Breast epithelium (tissue), 4 donors: ENCODE measurements around the gene FASTK. TPM values are rescaled to one million over a fixed set of nuclear protein-coding genes. Genes with fewer than 3 reads are reported as not detected.

Source experiments
- DNase-seq, 2 donors: peaks; one replicate each; pipeline ENCODE4 v3.0.0-alpha.2; 2019; ENCODE audit warnings: low spot score in 2 of 2
- H3K27ac ChIP-seq, 2 donors: fragments of 200-600 bp; sonication (generic) in 1 of 2; one replicate each; pipeline ENCODE4 v1.5.1; 2016 to 2019; ENCODE audit warnings: mild to moderate bottlenecking in 1 of 2
- H3K27me3 ChIP-seq, 2 donors: fragments of 200-600 bp; sonication (generic) in 1 of 2; one replicate each; pipeline versions ENCODE4 v1.5.1 to v1.6.0; 2017 to 2019; ENCODE audit warnings: control low read depth in 1 of 2, mild to moderate bottlenecking in 1 of 2
- H3K36me3 ChIP-seq: fragments of 200-600 bp; one replicate; pipeline ENCODE4 v1.5.1; 2019
- H3K4me1 ChIP-seq, 2 donors: fragments of 200-600 bp; sonication (generic); one replicate each; pipeline ENCODE4 v1.5.1; 2016 to 2019; ENCODE audit warnings: control low read depth in 1 of 2
- H3K4me3 ChIP-seq, 3 donors: fragments of 200-600 bp; sonication (generic); 1 replicate in 2 of 3; 2 replicates in 1 of 3; pipeline ENCODE4 v1.5.1; 2016 to 2019; ENCODE audit warnings: mild to moderate bottlenecking in 3 of 3, moderate library complexity in 2 of 3
- H3K9me3 ChIP-seq, 2 donors: fragments of 200-600 bp; sonication (generic) in 1 of 2; one replicate each; pipeline ENCODE4 v1.5.1; 2016 to 2019; ENCODE audit warnings: control low read depth in 1 of 2
- POLR2A ChIP-seq: fragments of 450-650 bp; IDR thresholded peaks from one replicate; pipeline ENCODE4 v1.6.1; 2016; ENCODE audit warnings: antibody characterized with exemption, mild to moderate bottlenecking, moderate library complexity
- POLR2AphosphoS5 ChIP-seq, 3 donors: sonication (generic); formaldehyde crosslinking; IDR thresholded peaks; one replicate each; pipeline ENCODE4 v1.6.1; 2017; ENCODE audit warnings: antibody characterized with exemption in 3 of 3
- intact Hi-C: fragments of 100-400 bp; cut with DNase I; formaldehyde crosslinking; loops from one replicate; pipeline ENCODE4 v1.15.1; 2023; ENCODE audit warnings: low total_unique reads
- total RNA-seq, 3 donors: library from RNA; depleted of rRNA; stranded (reverse); fragments of >200 nt; gene quantifications; one replicate each; pipeline ENCODE4 v1.1.0, GENCODE V29; 2016
- TF ChIP-seq, protein P1 (sequence below), 3 donors: fragments of 450-650 bp; IDR thresholded peaks; one replicate each; pipeline ENCODE4 v1.5.1; 2016 to 2017; ENCODE audit warnings: antibody characterized with exemption in 3 of 3, mild to moderate bottlenecking in 3 of 3, moderate library complexity in 3 of 3

FASTK gene
- total RNA-seq, 3 donors from 2014 or later = 45.6 to 63.5 (median 60.0) TPM

DNA sequence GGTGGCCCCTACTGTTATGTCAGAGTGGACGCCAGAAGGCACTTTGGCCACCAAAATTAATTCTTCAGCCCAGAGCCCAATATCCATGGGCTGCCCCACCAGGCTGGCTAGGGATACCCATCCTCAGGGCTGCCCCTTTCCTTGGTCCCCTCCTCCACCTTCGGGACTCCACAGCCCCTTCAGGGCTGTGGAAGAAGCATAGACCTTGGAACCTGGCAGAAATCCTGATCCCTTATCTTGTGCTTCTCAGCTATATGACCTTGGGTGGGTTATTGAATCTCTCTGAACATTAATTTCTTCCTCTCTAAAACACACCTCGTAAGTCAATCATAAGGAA is 3.2 kb upstream of the FASTK start:
- TF ChIP-seq, protein P1, sequence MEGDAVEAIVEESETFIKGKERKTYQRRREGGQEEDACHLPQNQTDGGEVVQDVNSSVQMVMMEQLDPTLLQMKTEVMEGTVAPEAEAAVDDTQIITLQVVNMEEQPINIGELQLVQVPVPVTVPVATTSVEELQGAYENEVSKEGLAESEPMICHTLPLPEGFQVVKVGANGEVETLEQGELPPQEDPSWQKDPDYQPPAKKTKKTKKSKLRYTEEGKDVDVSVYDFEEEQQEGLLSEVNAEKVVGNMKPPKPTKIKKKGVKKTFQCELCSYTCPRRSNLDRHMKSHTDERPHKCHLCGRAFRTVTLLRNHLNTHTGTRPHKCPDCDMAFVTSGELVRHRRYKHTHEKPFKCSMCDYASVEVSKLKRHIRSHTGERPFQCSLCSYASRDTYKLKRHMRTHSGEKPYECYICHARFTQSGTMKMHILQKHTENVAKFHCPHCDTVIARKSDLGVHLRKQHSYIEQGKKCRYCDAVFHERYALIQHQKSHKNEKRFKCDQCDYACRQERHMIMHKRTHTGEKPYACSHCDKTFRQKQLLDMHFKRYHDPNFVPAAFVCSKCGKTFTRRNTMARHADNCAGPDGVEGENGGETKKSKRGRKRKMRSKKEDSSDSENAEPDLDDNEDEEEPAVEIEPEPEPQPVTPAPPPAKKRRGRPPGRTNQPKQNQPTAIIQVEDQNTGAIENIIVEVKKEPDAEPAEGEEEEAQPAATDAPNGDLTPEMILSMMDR (IDR thresholded peaks at IDR 0.05) = no peak
- no peak for TF ChIP-seq POLR2A
- TF ChIP-seq POLR2AphosphoS5 (IDR thresholded peaks at IDR 0.05) = no peak
- no peaks in the 10 kb centered on the region for H3K27me3 ChIP-seq
- DNase-seq = no peak
- peaks cover 12 to 41% of the 10 kb centered on the region in 2 donors for H3K4me1 ChIP-seq
- peak overlapping the region; percentile 84 to 95 (median 90) for H3K4me3 ChIP-seq
- H3K27ac ChIP-seq = peak overlapping the region; percentile 90 to 95
- intact Hi-C loops = no loop called here
- H3K36me3 ChIP-seq = no peaks in the 10 kb centered on the region
- H3K9me3 ChIP-seq = no peaks in the 10 kb centered on the region

DNA sequence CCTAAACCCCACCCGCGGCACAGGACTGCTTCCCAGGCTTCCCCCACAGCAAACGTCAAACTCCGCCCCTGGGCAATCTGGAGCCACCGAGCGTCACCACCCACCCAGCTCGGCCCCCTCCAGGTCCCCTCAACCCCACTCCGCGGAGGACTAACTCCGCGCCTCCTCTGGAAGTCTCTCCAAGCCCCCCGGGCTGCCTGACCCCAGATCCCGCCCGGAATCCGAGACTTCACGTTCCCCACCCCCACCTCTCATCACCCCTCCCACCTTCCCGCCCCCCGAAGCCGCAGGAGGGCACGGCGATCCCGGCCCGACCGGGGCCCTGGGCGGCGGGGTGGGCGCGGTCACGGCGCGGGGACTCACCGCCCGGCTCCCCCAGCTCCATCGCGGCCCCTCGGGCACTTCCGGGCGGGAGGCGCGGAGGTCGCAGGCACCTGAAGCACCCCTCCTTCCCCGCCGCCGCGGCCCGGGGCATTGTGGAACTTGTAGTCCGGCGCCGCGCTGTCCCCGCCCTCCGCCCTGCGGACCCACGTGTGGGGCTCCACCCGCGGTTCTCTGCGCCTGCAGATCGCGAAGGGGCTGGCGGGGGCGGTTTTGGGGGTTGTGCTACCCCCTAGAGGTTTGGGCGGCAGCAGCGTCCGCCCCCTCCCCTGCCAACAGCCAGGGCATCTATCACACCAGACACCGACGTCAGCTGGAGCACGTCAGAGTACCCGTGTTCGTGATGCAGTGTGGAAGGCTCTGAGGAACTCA is 2.6 kb upstream of the FASTK start, which contains the start of gene TMUB1:
TSS of gene TMUB1 (minus strand) at position 423 of the 753 bp plus-strand sequence. CDS start 930 bp downstream, outside the sequence.
- Histone ChIP-seq H3K36me3 (no peaks in the 10 kb centered on the region), H3K27me3 (no peaks in the 10 kb centered on the region), H3K4me3 (peak within 1 kb of the TSS; percentile 84 to 95 (median 90)), H3K9me3 (no peaks in the 10 kb centered on the region), H3K27ac (peak within 1 kb of the TSS; percentile 90 to 95), H3K4me1 (peaks cover 12 to 38% of the 10 kb centered on the region in 2 donors)
- DNase-seq = peak; percentile 65 to 71
- peak in 1 of 3 donors; percentile 47 for TF ChIP-seq POLR2AphosphoS5 (IDR thresholded peaks at IDR 0.05)
- no peak for TF ChIP-seq POLR2A
- intact Hi-C loops = no loop called here

DNA sequence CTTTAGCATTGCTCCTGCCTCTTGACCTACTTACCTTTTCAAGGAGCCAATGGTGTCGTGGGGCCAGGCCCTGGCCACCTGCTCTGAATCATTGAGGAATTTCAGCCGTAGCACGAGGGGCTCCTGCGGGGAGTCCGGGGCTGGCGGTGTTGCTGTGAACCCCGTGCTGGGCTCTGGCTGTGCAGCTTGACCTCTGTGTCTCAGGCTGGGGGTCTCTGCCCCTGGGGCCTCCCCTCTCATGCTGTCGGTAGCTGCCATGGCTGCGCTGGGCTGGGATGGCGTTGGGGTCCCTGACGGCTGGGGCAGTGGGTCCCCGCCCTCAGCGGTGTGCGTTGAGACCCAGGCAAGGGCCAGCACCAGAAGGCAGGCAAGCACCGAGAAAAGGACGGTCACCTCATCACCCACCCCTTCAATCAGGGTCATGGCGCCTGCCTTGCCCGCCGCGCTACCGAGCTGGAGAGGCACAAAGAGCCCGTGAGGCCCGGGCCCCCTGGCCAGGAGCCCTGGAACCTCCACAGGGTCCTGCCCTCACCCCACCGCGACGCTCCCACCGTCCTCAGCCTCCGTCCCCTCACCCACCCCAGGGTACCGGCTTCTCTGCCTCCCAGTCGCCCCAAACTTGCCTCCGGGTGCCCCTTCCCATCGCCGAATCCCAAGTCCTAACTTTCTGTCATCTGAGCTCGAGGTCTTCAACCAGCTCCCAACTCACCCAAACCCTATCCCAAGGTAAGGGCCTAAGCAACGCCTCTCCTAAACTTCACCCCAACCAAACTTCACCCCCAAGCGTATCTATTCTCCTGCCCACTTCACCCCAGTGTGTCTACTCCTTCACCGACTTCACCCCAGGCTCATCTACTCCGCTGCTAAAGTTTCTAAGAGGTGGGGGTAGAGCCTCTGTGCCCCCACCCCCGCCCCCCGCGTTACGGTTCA is 1.8 kb upstream of the FASTK start:
- Histone ChIP-seq H3K4me1 (peaks cover 12 to 31% of the 10 kb centered on the region in 2 donors), H3K27ac (peak overlapping the region; percentile 90 to 95), H3K36me3 (no peaks in the 10 kb centered on the region), H3K9me3 (no peaks in the 10 kb centered on the region), H3K4me3 (peak overlapping the region; percentile 90 to 95 (median 91)), H3K27me3 (no peaks in the 10 kb centered on the region)
- intact Hi-C loops = no loop called here
- TF ChIP-seq POLR2A = no peak
- TF ChIP-seq, protein P1 (IDR thresholded peaks at IDR 0.05) = no peak
- no peak for TF ChIP-seq POLR2AphosphoS5 (IDR thresholded peaks at IDR 0.05)
- DNase-seq = no peak

DNA sequence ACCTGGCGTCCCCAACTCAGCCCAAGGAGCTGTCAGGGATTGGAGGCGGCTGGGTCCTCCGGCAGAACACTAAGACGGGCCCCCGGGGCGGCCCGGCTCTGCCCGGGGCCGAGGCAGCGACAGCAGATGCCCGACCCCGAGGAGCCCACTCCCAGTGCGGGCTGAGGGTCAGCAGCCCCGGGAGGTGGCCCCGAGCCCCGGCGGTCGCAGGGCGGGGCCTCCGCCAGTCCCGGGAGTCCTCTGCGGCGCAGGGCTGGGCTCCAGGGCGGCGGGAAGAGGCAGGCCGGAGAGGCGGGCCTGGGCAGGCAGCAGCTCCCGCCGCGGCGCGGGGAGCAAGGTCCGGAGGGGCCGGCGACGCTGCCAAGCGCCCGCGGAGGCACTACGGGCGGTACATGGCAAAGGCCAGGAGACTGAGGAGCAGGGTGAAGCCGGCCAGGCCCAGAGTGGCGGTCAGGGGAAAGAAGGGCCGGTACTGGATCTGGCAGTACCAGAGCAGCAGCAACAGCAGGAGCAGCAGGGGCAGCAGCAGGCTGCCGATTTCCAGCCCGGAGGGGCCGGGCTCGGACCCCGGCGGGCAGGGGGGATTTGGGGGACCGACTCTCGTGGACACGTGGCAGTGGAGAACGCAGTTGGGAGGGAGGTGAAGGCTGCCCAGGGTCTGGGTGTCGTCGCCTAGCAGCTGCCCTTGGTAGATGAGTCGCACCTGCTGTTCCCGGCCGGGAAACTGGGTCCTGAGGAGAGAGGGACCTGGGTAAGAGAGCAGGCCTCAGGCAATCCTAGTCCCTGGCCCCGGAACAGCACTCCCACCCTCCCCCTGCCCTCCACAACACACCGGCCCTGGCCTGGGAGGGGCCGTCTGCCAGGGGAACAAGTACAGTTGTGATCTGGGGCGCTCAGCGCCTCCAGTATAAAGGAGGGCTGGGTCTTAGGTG is 827 bp upstream of the FASTK start:
- Histone ChIP-seq H3K4me3 (peak overlapping the region; percentile 90 to 95 (median 91)), H3K27ac (peak overlapping the region; percentile 90 to 95), H3K4me1 (peaks cover 12 to 31% of the 10 kb centered on the region in 2 donors), H3K27me3 (no peaks in the 10 kb centered on the region), H3K9me3 (no peaks in the 10 kb centered on the region), H3K36me3 (no peaks in the 10 kb centered on the region)
- intact Hi-C loops = no loop called here
- TF ChIP-seq POLR2AphosphoS5 (IDR thresholded peaks at IDR 0.05) (no peak), POLR2A (no peak)
- TF ChIP-seq, protein P1 (IDR thresholded peaks at IDR 0.05) = no peak
- no peak for DNase-seq

DNA sequence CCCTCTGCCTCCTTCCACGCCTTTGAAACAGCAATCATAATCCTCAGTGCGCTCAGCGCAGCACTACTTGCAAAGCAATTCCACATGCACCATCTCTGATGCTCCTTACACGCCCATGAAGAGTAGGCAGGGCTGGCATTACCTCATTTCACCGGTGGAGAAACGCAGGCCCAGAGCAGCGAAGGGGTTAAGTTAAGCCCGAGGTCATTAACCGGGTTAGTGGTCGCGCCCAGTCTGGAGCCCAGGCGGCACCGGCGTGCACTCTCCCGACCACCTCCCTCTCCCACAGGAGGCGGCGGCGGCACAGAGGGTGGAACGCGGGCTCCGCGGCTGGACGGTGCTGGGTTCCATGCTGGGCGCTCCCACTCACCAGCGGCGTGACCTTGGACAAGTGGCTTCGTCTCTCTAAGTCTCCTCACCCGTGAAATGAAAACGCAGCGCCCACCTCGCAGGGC is 515 bp downstream of the FASTK start:
- H3K27me3 ChIP-seq = no peaks in the 10 kb centered on the region
- no peaks in the 10 kb centered on the region for H3K9me3 ChIP-seq
- intact Hi-C loops = no loop called here
- H3K36me3 ChIP-seq = no peaks in the 10 kb centered on the region
- H3K4me1 ChIP-seq = peaks cover 12 to 31% of the 10 kb centered on the region in 2 donors
- TF ChIP-seq POLR2AphosphoS5 (IDR thresholded peaks at IDR 0.05) = no peak
- no peak for TF ChIP-seq POLR2A
- TF ChIP-seq, protein P1 (IDR thresholded peaks at IDR 0.05) = no peak
- no peak for DNase-seq
- peak overlapping the region; percentile 90 to 95 (median 91) for H3K4me3 ChIP-seq
- H3K27ac ChIP-seq = peak overlapping the region; percentile 90 to 95
